ENCODE data around the gene KRT36. TPM values are rescaled to one million over a fixed set of nuclear protein-coding genes. Genes with fewer than 3 reads are reported as not detected.
A peak's percentile ranks its signal among the peaks of the same experiment; 100 is the strongest.

KRT36 gene
- total RNA-seq, 1 donor from 2014 or later = not detected

- DNase-seq (ENCODE audit: low read depth in 2 of 2) = no peak
Observed at GRCh38 chr17:41522301-41523224, 32.9 kb upstream of the KRT36 start.

GRCh38 chr17:41521574-41522261, 32.0 kb upstream of the KRT36 start:
- DNase-seq (ENCODE audit: low read depth in 2 of 2) = peak; percentile 28 to 85

- DNase-seq (ENCODE audit: low read depth in 2 of 2) = no peak
Observed at GRCh38 chr17:41520821-41521521, 31.3 kb upstream of the KRT36 start.

GRCh38 chr17:41519501-41520224, 30.0 kb upstream of the KRT36 start:
- no peak for DNase-seq (ENCODE audit: low read depth in 2 of 2)

- no peak for DNase-seq (ENCODE audit: low read depth in 2 of 2)
Observed at GRCh38 chr17:41518789-41519449, 29.2 kb upstream of the KRT36 start, which contains the start of gene KRT15. Gene KRT15, minus strand, starts transcription at chr17:41518890. Its CDS starts 63 bp downstream, at chr17:41518827.

- no peak for DNase-seq (ENCODE audit: low read depth in 2 of 2)
Observed at GRCh38 chr17:41518031-41518430, 28.3 kb upstream of the KRT36 start.

GRCh38 chr17:41516830-41517283, 27.1 kb upstream of the KRT36 start:
- DNase-seq (ENCODE audit: low read depth in 2 of 2) = no peak

GRCh38 chr17:41516147-41516829, 26.6 kb upstream of the KRT36 start:
- DNase-seq (ENCODE audit: low read depth in 2 of 2) = no peak

- no peak for DNase-seq (ENCODE audit: low read depth in 2 of 2)
Observed at GRCh38 chr17:41513168-41513547, 23.4 kb upstream of the KRT36 start.

- no peak for DNase-seq (ENCODE audit: low read depth in 2 of 2)
Observed at GRCh38 chr17:41512546-41513167, 22.9 kb upstream of the KRT36 start.

- no peak for DNase-seq (ENCODE audit: low read depth in 2 of 2)
Observed at GRCh38 chr17:41511716-41512115, 22.0 kb upstream of the KRT36 start.

- DNase-seq (ENCODE audit: low read depth in 2 of 2) = no peak
Observed at GRCh38 chr17:41511116-41511515, 21.4 kb upstream of the KRT36 start.

GRCh38 chr17:41510251-41511065, 20.7 kb upstream of the KRT36 start:
- DNase-seq (ENCODE audit: low read depth in 2 of 2) = no peak

- no peak for DNase-seq (ENCODE audit: low read depth in 2 of 2)
Observed at GRCh38 chr17:41507315-41507880, 17.7 kb upstream of the KRT36 start.

- DNase-seq (ENCODE audit: low read depth in 2 of 2) = no peak
Observed at GRCh38 chr17:41505809-41506767, 16.4 kb upstream of the KRT36 start.

- DNase-seq (ENCODE audit: low read depth in 2 of 2) = no peak
Observed at GRCh38 chr17:41505007-41505808, 15.5 kb upstream of the KRT36 start, which contains the start of gene KRT13. Gene KRT13, minus strand, starts transcription at chr17:41505612. Its CDS starts 62 bp downstream, at chr17:41505550.
